CD4-positive, CD25-positive, alpha-beta regulatory T cell (primary cell): ENCODE measurements around the gene EWSR1. TPM values are rescaled to one million over a fixed set of nuclear protein-coding genes. Genes with fewer than 3 reads are reported as not detected.
A peak's percentile ranks its signal among the peaks of the same experiment; 100 is the strongest.

Experiments used
- ATAC-seq, 2 donors: fragments of 150-1000 bp; cut with Tn5 transposase; one replicate each; pipeline ENCODE4 v1.10.0; 2021; ENCODE audit warnings: low read depth in 2 of 2, moderate number of reproducible peaks in 2 of 2, moderate library complexity in 1 of 2
- DNase-seq, 3 donors: peaks; one replicate each; pipeline versions ENCODE4 v3.0.0 to v3.0.0-alpha.2; 2012 to 2022; ENCODE audit warnings: mixed read lengths in 1 of 3
- H3K27ac ChIP-seq: one replicate; pipeline ENCODE4 v1.7.0; 2013; ENCODE audit warnings: mild to moderate bottlenecking, low read length; ENCODE audit not compliant: insufficient read depth, poor library complexity, severe bottlenecking
- H3K27me3 ChIP-seq: one replicate; pipeline ENCODE4 v1.7.0; 2013; ENCODE audit warnings: low read length; ENCODE audit not compliant: control insufficient read depth, insufficient read depth
- H3K36me3 ChIP-seq: one replicate; pipeline ENCODE4 v1.7.0; 2013; ENCODE audit warnings: mild to moderate bottlenecking, low read length, moderate library complexity; ENCODE audit not compliant: control insufficient read depth, insufficient read depth
- H3K4me1 ChIP-seq: 2 replicates; pipeline ENCODE4 v1.7.0; 2013; ENCODE audit warnings: mild to moderate bottlenecking, low read length; ENCODE audit not compliant: insufficient read depth, control insufficient read depth, poor library complexity, severe bottlenecking
- H3K4me3 ChIP-seq: one replicate; pipeline ENCODE4 v1.7.0; 2013; ENCODE audit warnings: low read depth, mild to moderate bottlenecking, low read length, moderate library complexity
- H3K9me3 ChIP-seq, 2 experiments: 1 replicate in 1 of 2; 2 replicates in 1 of 2; pipeline ENCODE4 v1.7.0; 2013; ENCODE audit warnings: low read length in 2 of 2, mild to moderate bottlenecking in 1 of 2, moderate library complexity in 1 of 2; ENCODE audit not compliant: control insufficient read depth in 2 of 2
- H3K27ac Mint-ChIP-seq, 3 donors: one replicate each; pipeline ENCODE4 v1.8.0; 2020 to 2022; ENCODE audit warnings: mild to moderate bottlenecking in 3 of 3, mixed read lengths in 3 of 3, moderate library complexity in 2 of 3
- H3K27me3 Mint-ChIP-seq: one replicate; pipeline ENCODE4 v1.8.0; 2022; ENCODE audit warnings: mild to moderate bottlenecking, mixed read lengths
- H3K36me3 Mint-ChIP-seq: one replicate; pipeline ENCODE4 v1.8.0; 2020; ENCODE audit warnings: mixed read lengths
- H3K4me1 Mint-ChIP-seq, 4 donors: one replicate each; pipeline ENCODE4 v1.8.0; 2020 to 2022; ENCODE audit warnings: mixed read lengths in 4 of 4, mild to moderate bottlenecking in 1 of 4
- H3K4me3 Mint-ChIP-seq, 4 donors: one replicate each; pipeline ENCODE4 v1.8.0; 2020 to 2022; ENCODE audit warnings: mild to moderate bottlenecking in 4 of 4, mixed read lengths in 4 of 4, moderate library complexity in 3 of 4
- H3K9me3 Mint-ChIP-seq, 7 donors: one replicate each; pipeline ENCODE4 v1.8.0; 2020 to 2022; ENCODE audit warnings: mixed read lengths in 7 of 7, mild to moderate bottlenecking in 3 of 7, moderate library complexity in 2 of 7
- polyA plus RNA-seq, 4 donors: library from polyadenylated mRNA; unstranded; fragments of 300-500 nt; fragmentation: Illumina TruSeq; gene quantifications; one replicate each; pipeline ENCODE4 v1.2.3, GENCODE V29; 2021
- total RNA-seq: library from RNA; stranded (reverse); gene quantifications from one replicate; pipeline ENCODE4 v1.2.3, GENCODE V29; 2022

The EWSR1 gene
- total and polyA plus RNA-seq, 5 donors from 2014 or later, result 175 to 338 (median 198) TPM

GRCh38 chr22:29269731-29270474 is 1.8 kb downstream of the EWSR1 start:
- DNase-seq (peak in 1 of 3 donors; percentile 35), ATAC-seq (no peak)
- H3K36me3 Mint-ChIP-seq, result peaks cover 39% of the 10 kb centered on the region
- H3K27me3 Mint-ChIP-seq, result peaks cover 4% of the 10 kb centered on the region
- H3K4me1 ChIP-seq, result peaks cover 66% of the 10 kb centered on the region
- peaks cover 34% of the 10 kb centered on the region for H3K36me3 ChIP-seq
- peaks cover 0 to 2% (median 0%) of the 10 kb centered on the region in 7 donors for H3K9me3 Mint-ChIP-seq
- peaks cover 31 to 79% (median 66%) of the 10 kb centered on the region in 4 donors for H3K4me1 Mint-ChIP-seq
- peak overlapping the region; percentile 96 to 99 (median 96) for H3K4me3 Mint-ChIP-seq
- H3K9me3 ChIP-seq, result no peaks in the 10 kb centered on the region
- no peaks in the 10 kb centered on the region for H3K27me3 ChIP-seq
- H3K4me3 ChIP-seq, result peak overlapping the region; percentile 83
- H3K27ac ChIP-seq, result peak overlapping the region; percentile 34
- H3K27ac Mint-ChIP-seq, result peak overlapping the region; percentile 63 to 100 (median 97)

- Mint-ChIP-seq H3K4me1 (peaks cover 39 to 86% (median 71%) of the 10 kb centered on the region in 4 donors), H3K4me3 (peak overlapping the region; percentile 96 to 99 (median 96)), H3K9me3 (peaks cover 0 to 2% (median 0%) of the 10 kb centered on the region in 7 donors), H3K36me3 (peaks cover 41% of the 10 kb centered on the region), H3K27me3 (peaks cover 4% of the 10 kb centered on the region), H3K27ac (peak overlapping the region; percentile 26 to 100 (median 76))
- H3K27me3 ChIP-seq, result no peaks in the 10 kb centered on the region
- H3K36me3 ChIP-seq, result peaks cover 42% of the 10 kb centered on the region
- peak overlapping the region; percentile 83 for H3K4me3 ChIP-seq
- peaks cover 68% of the 10 kb centered on the region for H3K4me1 ChIP-seq
- ATAC-seq (no peak), DNase-seq (peak in 1 of 3 donors; percentile 7)
- H3K27ac ChIP-seq, result no peak overlapping the region
- no peaks in the 10 kb centered on the region for H3K9me3 ChIP-seq
Measured at GRCh38 chr22:29270475-29271271, 2.6 kb downstream of the EWSR1 start.

DNA sequence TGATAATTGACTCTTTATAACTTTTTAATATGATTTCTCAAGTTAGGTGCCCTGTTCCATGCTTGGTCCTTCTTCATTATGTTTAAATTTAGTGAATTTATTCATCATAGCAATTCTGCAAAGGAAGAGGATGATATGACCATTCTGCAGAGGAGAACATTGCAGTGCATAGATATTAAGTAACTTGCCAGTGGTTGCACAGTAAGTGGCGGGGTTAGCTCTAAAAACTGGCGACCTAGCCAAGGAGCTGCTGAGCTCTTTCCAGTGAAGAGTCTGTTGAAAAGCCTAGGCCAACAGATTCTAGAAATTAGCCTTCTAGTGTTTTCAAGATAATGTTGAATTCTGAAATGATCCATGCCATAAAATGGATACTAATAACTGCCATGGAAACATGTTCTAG is 4.6 kb downstream of the EWSR1 start:
- Mint-ChIP-seq H3K4me1 (peaks cover 50 to 87% (median 72%) of the 10 kb centered on the region in 4 donors), H3K27me3 (peaks cover 4% of the 10 kb centered on the region), H3K9me3 (peaks cover 0 to 2% (median 0%) of the 10 kb centered on the region in 7 donors), H3K36me3 (peaks cover 49% of the 10 kb centered on the region), H3K27ac (no peak overlapping the region), H3K4me3 (peak overlapping the region; percentile 12 to 99 (median 96))
- Histone ChIP-seq H3K9me3 (no peaks in the 10 kb centered on the region), H3K27ac (no peak overlapping the region), H3K27me3 (no peaks in the 10 kb centered on the region), H3K4me3 (peak overlapping the region; percentile 83), H3K4me1 (peaks cover 58% of the 10 kb centered on the region), H3K36me3 (peaks cover 60% of the 10 kb centered on the region)
- ATAC-seq (no peak), DNase-seq (no peak)

GRCh38 chr22:29275167-29275566 is 7.1 kb downstream of the EWSR1 start:
- Mint-ChIP-seq H3K36me3 (peaks cover 58% of the 10 kb centered on the region), H3K4me1 (peaks cover 54 to 88% (median 70%) of the 10 kb centered on the region in 4 donors), H3K9me3 (no peaks in the 10 kb centered on the region), H3K27ac (no peak overlapping the region), H3K27me3 (no peaks in the 10 kb centered on the region), H3K4me3 (peak overlapping the region in 1 of 4 donors; percentile 70)
- Histone ChIP-seq H3K4me1 (peaks cover 45% of the 10 kb centered on the region), H3K4me3 (no peak overlapping the region), H3K27ac (no peak overlapping the region), H3K27me3 (no peaks in the 10 kb centered on the region), H3K36me3 (peaks cover 83% of the 10 kb centered on the region), H3K9me3 (no peaks in the 10 kb centered on the region)
- DNase-seq (no peak), ATAC-seq (no peak)

DNA sequence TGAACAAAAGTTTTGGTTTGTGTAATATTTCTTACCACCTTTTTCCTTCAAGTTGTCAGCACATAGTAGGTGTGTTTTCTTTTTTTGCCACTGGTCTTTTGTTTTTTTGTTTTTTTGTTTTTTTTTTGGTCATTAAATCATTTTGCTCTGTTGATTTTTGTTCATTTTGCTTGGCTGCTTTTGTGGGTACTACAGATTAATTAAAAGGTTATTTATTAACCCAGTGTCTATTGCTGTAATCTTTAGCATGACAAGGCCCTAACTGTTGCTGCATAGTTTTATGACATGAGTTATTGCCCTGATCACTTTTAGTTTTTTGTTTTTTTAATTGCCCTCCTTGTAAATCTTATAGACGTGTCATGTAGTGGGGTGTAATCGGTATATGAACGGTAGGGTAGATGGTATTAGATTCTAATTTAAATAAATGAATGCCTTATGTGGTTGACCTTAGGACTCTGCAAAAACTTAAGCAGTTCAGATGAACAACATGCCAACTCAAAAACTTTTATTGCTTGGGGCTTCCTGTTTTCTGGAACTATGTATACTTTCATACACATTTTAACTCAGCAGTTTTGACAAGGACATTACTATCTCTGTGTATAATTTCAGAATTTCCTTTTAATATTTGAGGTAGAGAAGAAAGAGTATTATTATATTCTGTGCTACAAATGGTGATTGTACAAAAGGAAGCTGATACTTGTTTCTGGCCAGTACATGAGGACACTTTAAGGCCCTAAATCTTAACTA is 7.9 kb downstream of the EWSR1 start:
- H3K4me1 ChIP-seq, result peaks cover 37% of the 10 kb centered on the region
- Mint-ChIP-seq H3K9me3 (peaks cover 0 to under 1% (median 0%) of the 10 kb centered on the region in 7 donors), H3K27me3 (no peaks in the 10 kb centered on the region), H3K27ac (peak overlapping the region in 1 of 3 donors; percentile 18), H3K36me3 (peaks cover 55% of the 10 kb centered on the region), H3K4me1 (peaks cover 49 to 80% (median 64%) of the 10 kb centered on the region in 4 donors), H3K4me3 (peak overlapping the region in 1 of 4 donors; percentile 70)
- DNase-seq (no peak), ATAC-seq (no peak)
- no peaks in the 10 kb centered on the region for H3K9me3 ChIP-seq
- H3K27me3 ChIP-seq, result no peaks in the 10 kb centered on the region
- no peak overlapping the region for H3K27ac ChIP-seq
- peaks cover 89% of the 10 kb centered on the region for H3K36me3 ChIP-seq
- no peak overlapping the region for H3K4me3 ChIP-seq

- no peaks in the 10 kb centered on the region for H3K9me3 ChIP-seq
- no peak for DNase-seq
- no peak overlapping the region for H3K4me3 ChIP-seq
- no peak for ATAC-seq
- H3K4me1 Mint-ChIP-seq, result peaks cover 44 to 63% (median 49%) of the 10 kb centered on the region in 4 donors
- H3K9me3 Mint-ChIP-seq, result peaks cover 0 to 2% (median 0%) of the 10 kb centered on the region in 7 donors
- H3K27ac ChIP-seq, result no peak overlapping the region
- H3K27ac Mint-ChIP-seq, result peak overlapping the region in 1 of 3 donors; percentile 67
- no peaks in the 10 kb centered on the region for H3K27me3 Mint-ChIP-seq
- H3K36me3 ChIP-seq, result peaks cover 90% of the 10 kb centered on the region
- H3K27me3 ChIP-seq, result no peaks in the 10 kb centered on the region
- H3K4me3 Mint-ChIP-seq, result peak overlapping the region in 1 of 4 donors; percentile 32
- H3K4me1 ChIP-seq, result peaks cover 21% of the 10 kb centered on the region
- H3K36me3 Mint-ChIP-seq, result peaks cover 52% of the 10 kb centered on the region
Measured at GRCh38 chr22:29277927-29278326, 9.9 kb downstream of the EWSR1 start.

DNA sequence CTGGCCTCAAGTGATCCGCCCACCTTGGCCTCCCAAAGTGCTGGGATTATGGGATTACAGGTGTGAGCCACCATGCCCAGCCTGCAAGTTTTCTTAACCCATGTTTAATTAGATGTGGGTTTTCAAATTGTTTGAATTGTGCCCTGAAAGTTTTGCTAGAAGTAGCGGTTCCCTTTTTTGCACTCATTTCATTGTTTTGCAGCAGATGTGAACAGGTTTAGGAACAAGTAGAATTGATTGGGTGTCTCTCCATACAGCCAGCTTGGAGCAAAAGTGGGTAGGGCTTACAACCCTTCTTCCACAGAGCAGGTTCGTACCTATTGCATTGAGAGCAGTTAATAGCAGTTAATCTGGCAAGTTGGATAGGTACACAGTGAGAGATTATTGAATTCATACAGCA is 16.1 kb downstream of the EWSR1 start:
- Mint-ChIP-seq H3K9me3 (peaks cover 0 to 2% (median 0%) of the 10 kb centered on the region in 7 donors), H3K27me3 (no peaks in the 10 kb centered on the region), H3K4me3 (no peak overlapping the region), H3K27ac (peak overlapping the region in 1 of 3 donors; percentile 4), H3K36me3 (peaks cover 56% of the 10 kb centered on the region), H3K4me1 (peaks cover 14 to 38% (median 25%) of the 10 kb centered on the region in 4 donors)
- Histone ChIP-seq H3K27ac (no peak overlapping the region), H3K9me3 (no peaks in the 10 kb centered on the region), H3K27me3 (no peaks in the 10 kb centered on the region), H3K4me3 (no peak overlapping the region), H3K4me1 (no peaks in the 10 kb centered on the region), H3K36me3 (peaks cover 87% of the 10 kb centered on the region)
- ATAC-seq (no peak), DNase-seq (no peak)
